Uterus (tissue), 4 donors: Measurements from ENCODE around the gene CAND1. TPM values are rescaled to one million over a fixed set of nuclear protein-coding genes. Genes with fewer than 3 reads are reported as not detected.
A peak's percentile ranks its signal among the peaks of the same experiment; 100 is the strongest.

ENCODE experiments used
- DNase-seq, 2 donors: peaks; one replicate each; pipeline ENCODE4 v3.0.0-alpha.2; 2019 to 2020
- H3K27ac ChIP-seq, 2 donors: fragments of 200-600 bp; sonication (generic); 1 replicate in 1 of 2; 2 replicates in 1 of 2; pipeline ENCODE4 v1.5.1; 2016 to 2018
- H3K27me3 ChIP-seq, 2 donors: fragments of 200-600 bp; sonication (generic); one replicate each; pipeline ENCODE4 v1.5.1; 2018 to 2019; ENCODE audit warnings: control low read depth in 1 of 2
- H3K36me3 ChIP-seq, 2 donors: fragments of 200-600 bp; sonication (generic); one replicate each; pipeline ENCODE4 v1.5.1; 2019; ENCODE audit warnings: control low read depth in 1 of 2
- H3K4me1 ChIP-seq, 2 donors: fragments of 200-600 bp; sonication (generic); one replicate each; pipeline ENCODE4 v1.5.1; 2018 to 2019; ENCODE audit warnings: control low read depth in 1 of 2
- H3K4me3 ChIP-seq, 2 donors: fragments of 200-600 bp; sonication (generic); 1 replicate in 1 of 2; 2 replicates in 1 of 2; pipeline ENCODE4 v1.5.1; 2018 to 2019; ENCODE audit warnings: mild to moderate bottlenecking in 1 of 2
- H3K9me3 ChIP-seq, 2 donors: fragments of 200-600 bp; sonication (generic); one replicate each; pipeline ENCODE4 v1.5.1; 2019; ENCODE audit warnings: control low read depth in 1 of 2
- CTCF ChIP-seq, 4 experiments: fragments of 200-600 bp in 2 of 4; fragments of 450-650 bp in 2 of 4; sonication (generic) in 2 of 4; IDR thresholded peaks; one replicate each; pipeline ENCODE4 v1.5.1; 2016 to 2019; ENCODE audit warnings: antibody characterized with exemption in 4 of 4, mild to moderate bottlenecking in 2 of 4, moderate library complexity in 1 of 4
- POLR2A ChIP-seq, 2 donors: fragments of 450-650 bp; IDR thresholded peaks; one replicate each; pipeline ENCODE4 v1.6.1; 2016; ENCODE audit warnings: antibody characterized with exemption in 2 of 2, mild to moderate bottlenecking in 1 of 2, moderate library complexity in 1 of 2
- intact Hi-C: fragments of 100-400 bp; cut with DNase I; formaldehyde crosslinking; loops from one replicate; pipeline ENCODE4 v1.15.1; 2023; ENCODE audit warnings: low total_unique reads
- total RNA-seq, 4 donors: library from RNA; depleted of rRNA in 3 of 4; stranded (reverse); fragments of >200 nt in 3 of 4; gene quantifications; one replicate each; pipeline versions ENCODE4 v1.1.0 to v1.2.4, GENCODE V29; 2014 to 2023
- donor health status: DM: yes; HTN: yes; CAD: no.

CAND1 gene
- total RNA-seq, 4 donors from 2014 or later, result 30.2 to 257 (median 92.8) TPM

GRCh38 chr12:67354322-67354721 is 85.2 kb downstream of the CAND1 start:
- H3K4me3 ChIP-seq, result no peak overlapping the region
- intact Hi-C loops, result loop anchor here (10.0 kb wide), 1 partner anchor 590 kb away; no protein-coding TSS in a partner anchor
- H3K36me3 ChIP-seq, result no peaks in the 10 kb centered on the region
- DNase-seq, result no peak
- TF ChIP-seq POLR2A (IDR thresholded peaks at IDR 0.05), result no peak
- TF ChIP-seq CTCF (IDR thresholded peaks at IDR 0.05), result no peak
- peak overlapping the region; percentile 13 to 44 for H3K27ac ChIP-seq
- peaks cover 0 to 7% of the 10 kb centered on the region in 2 donors for H3K4me1 ChIP-seq
- no peaks in the 10 kb centered on the region for H3K27me3 ChIP-seq
- H3K9me3 ChIP-seq, result no peaks in the 10 kb centered on the region

- no peaks in the 10 kb centered on the region for H3K36me3 ChIP-seq
- intact Hi-C loops, result loop anchor here (10.0 kb wide), 1 partner anchor 590 kb away; no protein-coding TSS in a partner anchor
- H3K27ac ChIP-seq, result peak overlapping the region; percentile 13 to 44
These were observed 85.8 kb downstream of the CAND1 start for GRCh38 chr12:67354966-67355365.

GRCh38 chr12:67355428-67356379 is 86.5 kb downstream of the CAND1 start:
- H3K9me3 ChIP-seq, result no peaks in the 10 kb centered on the region
- H3K36me3 ChIP-seq, result no peaks in the 10 kb centered on the region
- no peak overlapping the region for H3K4me3 ChIP-seq
- H3K27ac ChIP-seq, result peak overlapping the region; percentile 13 to 44
- DNase-seq, result peak in 1 of 2 donors; percentile 25
- peaks cover 0 to 7% of the 10 kb centered on the region in 2 donors for H3K4me1 ChIP-seq
- intact Hi-C loops, result loop anchor here (10.0 kb wide), 1 partner anchor 589 kb away; no protein-coding TSS in a partner anchor
- H3K27me3 ChIP-seq, result no peaks in the 10 kb centered on the region
- peak in 3 of 4 experiments; percentile 45 to 53 (median 48) for TF ChIP-seq CTCF (IDR thresholded peaks at IDR 0.05)
- TF ChIP-seq POLR2A (IDR thresholded peaks at IDR 0.05), result no peak

More at GRCh38 chr12:67354966-67355365, 85.8 kb downstream of the CAND1 start:
- Histone ChIP-seq H3K4me3 (no peak overlapping the region), H3K4me1 (peaks cover 0 to 7% of the 10 kb centered on the region in 2 donors), H3K27me3 (no peaks in the 10 kb centered on the region), H3K9me3 (no peaks in the 10 kb centered on the region)
- no peak for DNase-seq
- TF ChIP-seq POLR2A (IDR thresholded peaks at IDR 0.05) (no peak), CTCF (IDR thresholded peaks at IDR 0.05) (no peak)

GRCh38 chr12:67356380-67356774 is 87.2 kb downstream of the CAND1 start:
- H3K27ac ChIP-seq, result peak overlapping the region in 1 of 2 donors; percentile 44
- no peaks in the 10 kb centered on the region for H3K36me3 ChIP-seq
- peaks cover 0 to 7% of the 10 kb centered on the region in 2 donors for H3K4me1 ChIP-seq
- no peaks in the 10 kb centered on the region for H3K9me3 ChIP-seq
- TF ChIP-seq CTCF (IDR thresholded peaks at IDR 0.05), result no peak
- TF ChIP-seq POLR2A (IDR thresholded peaks at IDR 0.05), result no peak
- no peaks in the 10 kb centered on the region for H3K27me3 ChIP-seq
- no peak for DNase-seq
- intact Hi-C loops, result loop anchor here (10.0 kb wide), 1 partner anchor 588 kb away; no protein-coding TSS in a partner anchor
- H3K4me3 ChIP-seq, result no peak overlapping the region
